GM13976 (cell line): ENCODE data around the gene LSM11.
"Not testable (repeated sequence)": the region's sequence is repeated elsewhere in the genome, so short reads cannot be mapped to it uniquely, and the experiment has no call there.

Experiments
- DNase-seq: peaks from one replicate; pipeline ENCODE4 v3.0.0; 2012; ENCODE audit warnings: low spot score
- CTCF ChIP-seq: IDR thresholded peaks from 2 replicates; pipeline ENCODE4 v1.5.1; 2012; ENCODE audit warnings: borderline replicate concordance, mild to moderate bottlenecking; ENCODE audit not compliant: insufficient read depth; ENCODE audit errors: extremely low read depth, missing control alignments, control extremely low read depth
- in situ Hi-C: fragments of 300-500 bp; cut with MboI; formaldehyde crosslinking; loops from one replicate; pipeline ENCODE4 v1.12.0; 2022; ENCODE audit warnings: low sequenced_read_pairs, mixed read lengths, inconsistent platforms; ENCODE audit not compliant: unreplicated experiment

Gene LSM11

GRCh38 chr5:157710882-157711281 is 32.6 kb upstream of the LSM11 start:
- no peak for TF ChIP-seq CTCF
- in situ Hi-C loops = no loop called here
- no peak for DNase-seq

GRCh38 chr5:157713830-157714595 is 29.5 kb upstream of the LSM11 start:
- no peak for TF ChIP-seq CTCF
- no peak for DNase-seq
- in situ Hi-C loops = no loop called here

- TF ChIP-seq CTCF = no peak
- no peak for DNase-seq
- in situ Hi-C loops = no loop called here
These were observed 29.0 kb upstream of the LSM11 start for GRCh38 chr5:157714596-157714864.

GRCh38 chr5:157718519-157718918 is 25.0 kb upstream of the LSM11 start:
- in situ Hi-C loops = no loop called here
- DNase-seq = peak; percentile 50
- TF ChIP-seq CTCF = no peak

GRCh38 chr5:157719245-157719644 is 24.3 kb upstream of the LSM11 start:
- TF ChIP-seq CTCF = no peak
- no peak for DNase-seq
- in situ Hi-C loops = no loop called here

- TF ChIP-seq CTCF = no peak
- in situ Hi-C loops = no loop called here
These were observed 22.4 kb upstream of the LSM11 start for GRCh38 chr5:157721159-157721558.

GRCh38 chr5:157722895-157723294 is 20.6 kb upstream of the LSM11 start:
- in situ Hi-C loops, DNase-seq: not testable (repeated sequence)

More at GRCh38 chr5:157721159-157721558, 22.4 kb upstream of the LSM11 start:
- no peak for DNase-seq

- DNase-seq, in situ Hi-C loops: not testable (repeated sequence)
These were observed 16.9 kb upstream of the LSM11 start for GRCh38 chr5:157726607-157727006.

- in situ Hi-C loops, DNase-seq: not testable (repeated sequence)
These were observed 15.7 kb upstream of the LSM11 start for GRCh38 chr5:157727858-157728257.
